Adrenal gland (tissue), 12 donors: Measurements from ENCODE around the gene C16orf87. TPM values are rescaled to one million over a fixed set of nuclear protein-coding genes. Genes with fewer than 3 reads are reported as not detected.

Experiments used
- DNase-seq, 7 donors: peaks; one replicate each; pipeline ENCODE4 v3.0.0-alpha.2; 2019 to 2020
- H3K27ac ChIP-seq, 5 donors: fragments of 200-600 bp; sonication (generic) in 4 of 5; 1 replicate in 3 of 5; 2 replicates in 2 of 5; pipeline versions ENCODE4 v1.5.1 to v1.8.0; 2016 to 2020; ENCODE audit warnings: mild to moderate bottlenecking in 1 of 5
- H3K27me3 ChIP-seq: fragments of 200-600 bp; 2 replicates; pipeline ENCODE4 v1.8.0; 2021
- H3K36me3 ChIP-seq, 2 donors: fragments of 200-600 bp; replicated peaks in 1 of 2; 1 replicate in 1 of 2; 2 replicates in 1 of 2; pipeline versions ENCODE4 v1.5.1 to v1.8.0; 2018 to 2022
- H3K4me1 ChIP-seq, 2 donors: fragments of 200-600 bp; replicated peaks in 1 of 2; 1 replicate in 1 of 2; 2 replicates in 1 of 2; pipeline versions ENCODE4 v1.5.1 to v1.8.0; 2018 to 2021
- H3K4me3 ChIP-seq, 4 donors: fragments of 200-600 bp; sonication (generic) in 3 of 4; one replicate each; pipeline ENCODE4 v1.5.1; 2016 to 2018
- H3K9me3 ChIP-seq, 3 donors: fragments of 200-600 bp; sonication (generic) in 1 of 3; replicated peaks in 1 of 3; 1 replicate in 2 of 3; 2 replicates in 1 of 3; pipeline versions ENCODE4 v1.5.1 to v1.8.0; 2016 to 2021
- POLR2A ChIP-seq, 2 donors: fragments of 450-650 bp; IDR thresholded peaks; one replicate each; pipeline ENCODE4 v1.6.1; 2017; ENCODE audit warnings: antibody characterized with exemption in 2 of 2, mild to moderate bottlenecking in 2 of 2, moderate library complexity in 1 of 2
- WGBS, 4 donors: extraction: QIAGEN DNeasy Blood & Tissue Kit in 2 of 4; methylation state at CpG; one replicate each; pipeline versions ENCODE4 v1.1.5 to v1.1.7; 2013 to 2017; 5-methylcytosine and 5-hydroxymethylcytosine counted together
- intact Hi-C, 2 donors: fragments of 100-400 bp; cut with DNase I; formaldehyde crosslinking; loops; one replicate each; pipeline versions ENCODE4 v1.14.1 to v1.15.0; 2022 to 2023
- polyA plus RNA-seq, 3 donors: library from polyadenylated mRNA; stranded (reverse); fragments of 200-250 nt in 2 of 3; fragments of 350-450 nt in 1 of 3; fragmentation: Illumina TruSeq in 1 of 3; extraction: RNeasy Lipid Tissue Mini Kit (QIAGEN cat#74804) in 1 of 3; gene quantifications; one replicate each; pipeline ENCODE4 v1.2.3, GENCODE V29; 2013 to 2014
- total RNA-seq, 9 donors: library from RNA; depleted of rRNA in 4 of 9; stranded (reverse); fragments of >200 nt in 4 of 9; fragments of 120-200 nt in 1 of 9; fragmentation: NEBNext Ultra II Directional in 1 of 9; extraction: Animal tissue kit (Norgen Biotek cat#: 25700) in 1 of 9; gene quantifications; one replicate each; pipeline versions ENCODE4 v1.1.0 to v1.2.4, GENCODE V29; 2013 to 2023
- TF ChIP-seq, protein P1 (sequence below), 6 experiments: fragments of 450-650 bp in 4 of 6; fragments of 200-600 bp in 2 of 6; sonication (generic) in 1 of 6; IDR thresholded peaks; 1 replicate in 5 of 6; 2 replicates in 1 of 6; pipeline versions ENCODE4 v1.5.1 to v1.8.0; 2016 to 2021; ENCODE audit warnings: antibody characterized with exemption in 6 of 6, mild to moderate bottlenecking in 2 of 6, moderate library complexity in 1 of 6
- donor health status: healthy with polysubstance abuse.
- donor health status: Bipolar disorder and iron deficiency.
- donor health status: DM: yes; HTN: yes; CAD: no.
- donor health status: DM: no; HTN: no; CAD: no.
- donor health status: DM: no; HTN: no; CAD: no.
- donor health status: DM: yes; HTN: yes; CAD: no.

The C16orf87 gene
- total and polyA plus RNA-seq, 12 donors, result 2.3 to 26.0 (median 7.8) TPM

DNA sequence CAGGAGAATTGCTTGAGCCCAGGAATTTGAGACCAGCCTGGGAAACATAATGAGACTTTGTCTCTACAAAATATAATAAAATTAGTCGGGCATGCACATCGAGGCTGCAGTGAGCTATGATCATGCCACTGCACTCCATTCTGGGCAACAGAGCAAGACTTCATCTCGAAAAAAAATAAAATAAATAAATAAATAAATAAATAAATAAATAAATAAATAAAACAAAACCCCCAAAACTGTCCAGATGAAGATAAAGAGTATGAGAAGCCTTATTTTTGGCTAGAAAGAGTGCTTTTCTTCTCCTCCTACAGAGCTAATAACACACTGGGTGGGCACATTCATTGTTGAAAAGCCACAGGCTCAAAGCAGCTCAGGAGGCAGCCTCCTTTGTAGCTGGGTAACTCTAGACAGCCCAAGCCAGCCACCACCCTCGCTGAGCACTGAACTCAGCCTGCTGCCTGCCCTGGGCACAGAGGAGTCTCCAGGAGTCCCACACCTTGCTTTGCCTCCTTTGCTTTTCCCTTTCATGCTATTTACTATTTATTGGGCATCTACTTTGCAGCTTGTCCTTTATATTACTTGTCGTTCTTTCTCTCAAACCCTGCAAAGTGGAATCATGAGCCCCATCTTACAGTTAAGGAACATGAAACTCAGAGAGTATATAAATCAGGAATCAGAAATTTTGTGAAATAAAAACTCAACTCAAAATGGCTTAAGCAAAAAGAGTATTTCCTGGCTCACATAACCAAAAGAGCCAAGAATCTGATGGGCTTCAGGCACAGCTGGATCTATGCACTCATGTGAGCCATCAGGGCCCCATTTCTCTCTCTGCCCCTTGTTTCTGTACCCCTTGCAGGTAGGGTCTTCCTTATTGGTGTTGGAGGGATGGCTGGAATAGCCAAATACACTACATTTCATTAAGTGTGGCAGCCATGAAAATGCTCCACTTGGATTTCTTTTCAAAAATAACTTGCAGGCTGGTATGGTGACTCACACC lies 18.1 kb upstream of the C16orf87 start:
- Histone ChIP-seq H3K27ac (no peak overlapping the region), H3K36me3 (no peaks in the 10 kb centered on the region), H3K9me3 (no peaks in the 10 kb centered on the region), H3K4me3 (no peak overlapping the region), H3K27me3 (no peaks in the 10 kb centered on the region), H3K4me1 (no peaks in the 10 kb centered on the region)
- intact Hi-C loops, result no loop called here
- no peak for DNase-seq
- WGBS, 4 donors, result 66 to 74% (median 69%) methylated on average over 5 of the region's 5 CpGs
- no peak for TF ChIP-seq POLR2A (IDR thresholded peaks at IDR 0.05)

DNA sequence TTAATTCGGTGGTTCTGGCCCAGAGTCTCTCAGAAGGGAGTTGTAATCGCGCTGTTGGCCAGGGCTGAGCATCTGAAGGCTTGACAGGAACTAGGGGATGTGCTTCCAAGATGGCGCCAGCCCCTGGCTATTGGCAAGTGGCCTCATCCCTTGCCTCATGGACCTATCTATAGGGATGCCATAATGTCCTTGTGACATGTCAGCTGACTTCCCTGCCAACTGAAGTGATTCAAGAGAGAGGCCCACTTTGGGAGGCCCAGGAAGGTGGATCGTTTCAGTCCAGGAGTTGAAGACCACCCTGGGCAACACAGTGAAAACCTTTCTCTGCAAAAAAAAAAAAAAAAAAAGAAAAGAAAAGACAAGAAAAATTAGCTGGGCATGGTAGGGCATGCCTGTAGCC lies 15.0 kb upstream of the C16orf87 start:
- DNase-seq, result no peak
- WGBS, 4 donors, result 88 to 93% (median 91%) methylated on average over 5 of the region's 5 CpGs
- Histone ChIP-seq H3K27me3 (no peaks in the 10 kb centered on the region), H3K4me1 (no peaks in the 10 kb centered on the region), H3K9me3 (no peaks in the 10 kb centered on the region), H3K4me3 (no peak overlapping the region), H3K36me3 (no peaks in the 10 kb centered on the region), H3K27ac (no peak overlapping the region)
- TF ChIP-seq POLR2A (IDR thresholded peaks at IDR 0.05), result no peak
- TF ChIP-seq, protein P1, sequence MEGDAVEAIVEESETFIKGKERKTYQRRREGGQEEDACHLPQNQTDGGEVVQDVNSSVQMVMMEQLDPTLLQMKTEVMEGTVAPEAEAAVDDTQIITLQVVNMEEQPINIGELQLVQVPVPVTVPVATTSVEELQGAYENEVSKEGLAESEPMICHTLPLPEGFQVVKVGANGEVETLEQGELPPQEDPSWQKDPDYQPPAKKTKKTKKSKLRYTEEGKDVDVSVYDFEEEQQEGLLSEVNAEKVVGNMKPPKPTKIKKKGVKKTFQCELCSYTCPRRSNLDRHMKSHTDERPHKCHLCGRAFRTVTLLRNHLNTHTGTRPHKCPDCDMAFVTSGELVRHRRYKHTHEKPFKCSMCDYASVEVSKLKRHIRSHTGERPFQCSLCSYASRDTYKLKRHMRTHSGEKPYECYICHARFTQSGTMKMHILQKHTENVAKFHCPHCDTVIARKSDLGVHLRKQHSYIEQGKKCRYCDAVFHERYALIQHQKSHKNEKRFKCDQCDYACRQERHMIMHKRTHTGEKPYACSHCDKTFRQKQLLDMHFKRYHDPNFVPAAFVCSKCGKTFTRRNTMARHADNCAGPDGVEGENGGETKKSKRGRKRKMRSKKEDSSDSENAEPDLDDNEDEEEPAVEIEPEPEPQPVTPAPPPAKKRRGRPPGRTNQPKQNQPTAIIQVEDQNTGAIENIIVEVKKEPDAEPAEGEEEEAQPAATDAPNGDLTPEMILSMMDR (IDR thresholded peaks at IDR 0.05), result no peak
- intact Hi-C loops, result no loop called here

GRCh38 chr16:46844771-46845170 lies 13.8 kb upstream of the C16orf87 start:
- intact Hi-C loops, result no loop called here
- no peak for DNase-seq
- no peaks in the 10 kb centered on the region for H3K27me3 ChIP-seq
- no peak for TF ChIP-seq POLR2A (IDR thresholded peaks at IDR 0.05)
- TF ChIP-seq, protein P1 (IDR thresholded peaks at IDR 0.05), result no peak
- no peaks in the 10 kb centered on the region for H3K36me3 ChIP-seq
- WGBS, 4 donors, result 82 to 89% (median 85%) methylated on average over 10 of the region's 10 CpGs
- no peak overlapping the region for H3K4me3 ChIP-seq
- no peaks in the 10 kb centered on the region for H3K9me3 ChIP-seq
- no peak overlapping the region for H3K27ac ChIP-seq
- no peaks in the 10 kb centered on the region for H3K4me1 ChIP-seq

DNA sequence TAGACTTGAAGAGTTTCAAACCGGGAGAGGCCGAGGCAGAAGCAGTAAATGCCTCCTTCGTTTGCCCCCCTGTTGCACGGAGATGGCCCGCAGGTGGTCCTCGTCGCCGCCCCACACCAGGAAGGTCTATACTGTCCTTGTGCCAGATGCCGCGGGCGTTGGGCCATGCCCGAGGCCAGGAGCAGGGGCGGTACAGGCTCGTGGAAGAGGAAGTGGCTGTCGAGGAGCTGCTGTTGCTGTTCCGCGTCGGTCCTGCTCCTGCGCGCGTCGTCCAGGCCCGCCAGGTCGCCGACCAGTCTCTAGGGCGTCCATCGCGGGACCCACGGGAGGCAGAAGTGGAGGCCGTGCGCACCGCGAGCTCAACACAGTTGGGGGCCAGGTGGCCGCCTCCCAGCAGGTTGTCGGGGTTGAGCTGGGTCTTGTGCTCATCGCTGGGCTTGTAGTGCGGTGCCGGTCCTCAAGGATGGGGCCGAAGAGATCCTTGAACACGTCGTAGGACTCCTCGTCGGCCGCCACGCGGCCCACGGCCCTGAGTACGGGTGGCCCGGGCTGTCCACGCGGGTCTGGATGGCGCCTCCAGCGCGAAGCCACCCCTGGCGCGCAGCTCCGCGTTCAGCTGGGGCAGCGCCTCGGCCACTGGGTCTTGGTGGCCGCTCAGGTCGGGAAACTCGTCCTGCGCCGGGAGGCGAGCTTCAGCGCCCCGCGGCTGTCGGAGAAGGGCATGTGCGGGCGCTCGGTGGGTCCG lies 13.1 kb upstream of the C16orf87 start:
- WGBS, 4 donors, result 30 to 52% (median 37%) methylated on average over 22 to 74 of the region's 74 CpGs
- H3K9me3 ChIP-seq, result no peaks in the 10 kb centered on the region
- no peak overlapping the region for H3K4me3 ChIP-seq
- intact Hi-C loops, result no loop called here
- H3K36me3 ChIP-seq, result no peaks in the 10 kb centered on the region
- no peak overlapping the region for H3K27ac ChIP-seq
- no peaks in the 10 kb centered on the region for H3K4me1 ChIP-seq
- DNase-seq, result no peak
- no peaks in the 10 kb centered on the region for H3K27me3 ChIP-seq
- no peak for TF ChIP-seq POLR2A (IDR thresholded peaks at IDR 0.05)
- TF ChIP-seq, protein P1 (IDR thresholded peaks at IDR 0.05), result no peak
